SH-SY5Y (cell line): ENCODE data around the gene C17orf75.

ENCODE experiments used
- GATA2 ChIP-seq: IDR thresholded peaks from 2 replicates; pipeline ENCODE4 v1.6.1; 2011; ENCODE audit warnings: mild to moderate bottlenecking, low read depth, low read length
- GATA3 ChIP-seq: IDR thresholded peaks from 2 replicates; pipeline ENCODE4 v1.6.1; 2011; ENCODE audit warnings: low read depth, mild to moderate bottlenecking, low read length, moderate library complexity

GRCh38 chr17:32342603-32343325, 791 bp upstream of the C17orf75 start:
- TF ChIP-seq GATA2 (no peak), GATA3 (no peak)
